GM19455 (cell line): Measurements from ENCODE around the gene CTTN.
"Not testable (repeated sequence)": the region's sequence is repeated elsewhere in the genome, so short reads cannot be mapped to it uniquely, and the experiment has no call there.

ENCODE experiments used
- ATAC-seq: cut with Tn5 transposase; IDR thresholded peaks from one replicate; pipeline ENCODE4 v1.9.1; 2021; ENCODE audit not compliant: unreplicated experiment

The CTTN gene

GRCh38 chr11:70408326-70408725 is 10.0 kb downstream of the CTTN start:
- ATAC-seq: not testable (repeated sequence)

DNA sequence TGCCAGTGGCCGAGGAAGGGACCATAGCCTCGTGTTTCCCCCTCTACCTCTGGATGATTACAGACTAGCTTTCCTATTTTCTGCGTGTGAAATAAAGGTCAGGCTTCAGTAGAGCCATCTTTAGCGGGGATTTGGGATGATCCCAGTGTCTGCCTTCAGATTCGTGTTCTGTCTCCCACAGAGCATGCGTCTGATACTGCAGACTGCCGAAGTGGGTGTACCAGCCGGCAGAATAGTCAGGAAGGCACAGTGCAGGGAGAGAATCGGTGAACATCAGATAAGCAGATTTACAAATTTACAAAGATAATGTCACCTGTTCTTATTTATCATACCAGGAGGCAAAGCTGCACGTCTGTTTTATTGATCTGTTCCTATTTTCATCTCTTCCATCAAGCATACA is 11.1 kb downstream of the CTTN start:
- no peak for ATAC-seq

GRCh38 chr11:70409871-70410270 is 11.5 kb downstream of the CTTN start:
- no peak for ATAC-seq

- no peak for ATAC-seq
Observed at GRCh38 chr11:70410276-70411205, 12.2 kb downstream of the CTTN start.

GRCh38 chr11:70411713-70412452 is 13.6 kb downstream of the CTTN start:
- no peak for ATAC-seq

DNA sequence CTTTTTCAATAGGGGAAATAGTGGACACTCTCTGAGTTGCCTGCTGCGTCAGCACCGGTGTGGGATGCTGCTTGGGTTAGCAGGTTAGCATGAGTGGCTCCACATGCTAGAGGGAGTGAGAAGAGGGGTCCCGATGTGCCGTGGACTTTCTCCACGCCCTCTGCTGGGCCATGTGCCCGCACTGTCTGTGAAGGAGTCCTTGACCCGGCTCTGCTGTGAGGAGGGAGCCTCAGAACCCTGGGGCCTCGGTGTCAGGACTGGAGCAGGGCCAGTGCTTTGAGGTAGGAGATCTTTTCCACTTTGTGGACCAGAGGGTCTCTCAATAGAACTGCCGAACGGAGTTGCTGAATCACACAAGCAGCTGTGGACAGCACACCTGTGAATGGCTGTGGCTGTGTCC is 14.8 kb downstream of the CTTN start:
- no peak for ATAC-seq

GRCh38 chr11:70414341-70415100 is 16.2 kb downstream of the CTTN start:
- no peak for ATAC-seq

DNA sequence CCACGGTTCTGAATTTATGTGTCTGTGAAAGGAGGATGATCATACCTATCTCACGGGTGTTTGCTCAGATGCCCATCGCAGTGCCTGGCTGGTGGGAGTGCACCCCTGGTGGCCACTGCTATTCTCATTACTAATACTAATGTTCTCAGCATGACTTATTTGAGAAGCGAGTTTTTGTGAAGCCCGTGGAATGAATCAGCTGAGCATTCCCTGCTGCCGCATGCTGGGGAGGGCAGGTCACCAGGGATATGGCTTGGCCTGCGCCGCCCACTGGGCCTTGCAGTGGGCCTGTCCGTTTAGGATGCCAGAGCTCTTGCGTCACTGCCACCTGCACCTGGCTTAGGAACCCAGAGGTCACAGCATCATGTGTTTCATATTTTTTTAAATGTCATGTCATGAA is 16.9 kb downstream of the CTTN start:
- ATAC-seq: no peak

- ATAC-seq: no peak
Observed at GRCh38 chr11:70415642-70416395, 17.5 kb downstream of the CTTN start.

- no peak for ATAC-seq
Observed at GRCh38 chr11:70416881-70417280, 18.6 kb downstream of the CTTN start.

DNA sequence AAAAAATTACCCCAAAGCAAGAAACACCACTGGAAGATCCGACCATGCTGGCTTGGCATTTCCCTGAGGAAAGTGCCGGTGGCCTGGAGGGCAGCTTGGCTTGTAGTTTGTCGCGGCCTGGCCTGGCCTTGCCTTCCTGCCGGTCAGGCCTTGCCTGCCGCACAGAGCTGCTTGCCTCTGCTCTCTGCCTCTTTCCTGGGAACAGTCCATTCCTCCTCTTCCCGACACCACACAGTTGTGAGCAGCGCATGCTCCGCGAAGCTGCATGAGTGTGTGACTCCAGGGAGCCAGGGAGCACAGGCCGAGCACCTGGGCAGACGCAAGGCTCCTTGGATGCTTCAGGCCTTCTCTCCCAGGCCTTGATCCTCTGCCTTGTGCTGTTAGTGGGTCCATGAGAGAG is 19.8 kb downstream of the CTTN start:
- no peak for ATAC-seq

DNA sequence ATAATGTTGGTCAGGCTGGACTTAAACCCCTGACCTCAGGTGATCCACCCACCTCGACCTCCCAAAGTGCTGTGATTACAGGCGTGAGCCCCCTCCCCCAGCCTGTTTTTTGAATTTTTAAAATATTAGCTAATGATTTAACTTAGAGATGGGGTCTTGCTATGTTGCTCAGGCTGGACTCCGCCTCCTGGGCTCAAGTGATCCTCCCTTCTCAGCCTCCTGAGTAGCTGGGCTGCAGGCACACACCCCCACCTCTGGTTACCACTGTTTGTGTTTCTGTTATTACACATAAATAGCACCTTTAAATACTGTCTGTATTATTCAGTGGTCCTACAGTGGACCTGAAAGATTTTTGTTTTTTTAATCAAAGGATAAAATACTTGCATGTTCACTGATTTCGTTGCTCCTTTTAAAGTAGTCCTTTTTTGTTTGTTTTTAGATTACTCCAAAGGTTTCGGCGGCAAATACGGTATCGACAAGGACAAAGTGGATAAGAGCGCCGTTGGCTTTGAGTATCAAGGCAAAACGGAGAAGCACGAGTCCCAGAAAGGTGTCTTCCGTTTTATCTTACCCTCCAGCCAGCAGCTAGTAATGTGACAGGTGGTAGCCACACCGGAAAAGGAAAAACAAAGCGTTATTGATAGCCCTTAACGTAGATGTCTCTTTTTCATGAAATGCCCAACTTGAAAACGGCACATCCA is 21.1 kb downstream of the CTTN start:
- no peak for ATAC-seq

DNA sequence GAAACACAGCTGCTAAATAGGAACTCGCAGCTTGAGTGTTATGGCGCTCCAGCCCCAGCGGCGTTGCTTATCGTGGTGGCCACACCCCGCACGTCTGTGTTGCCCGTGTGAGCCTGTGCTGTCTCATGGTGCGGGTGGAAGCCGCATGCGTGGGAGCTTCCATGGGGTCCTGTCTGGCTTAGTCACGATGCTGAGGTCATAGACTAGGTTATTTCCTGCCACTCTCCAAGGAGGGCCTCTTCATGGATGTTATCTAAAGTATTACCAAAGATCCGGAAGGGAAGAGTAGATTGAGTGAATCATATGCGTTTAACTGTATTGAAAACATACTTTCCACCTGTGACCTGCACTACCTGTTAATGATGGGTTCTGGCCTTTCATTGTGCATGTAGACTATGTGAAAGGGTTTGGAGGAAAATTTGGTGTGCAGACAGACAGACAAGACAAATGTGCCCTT is 21.7 kb downstream of the CTTN start:
- ATAC-seq: no peak

- no peak for ATAC-seq
Observed at GRCh38 chr11:70420496-70420895, 22.2 kb downstream of the CTTN start.

DNA sequence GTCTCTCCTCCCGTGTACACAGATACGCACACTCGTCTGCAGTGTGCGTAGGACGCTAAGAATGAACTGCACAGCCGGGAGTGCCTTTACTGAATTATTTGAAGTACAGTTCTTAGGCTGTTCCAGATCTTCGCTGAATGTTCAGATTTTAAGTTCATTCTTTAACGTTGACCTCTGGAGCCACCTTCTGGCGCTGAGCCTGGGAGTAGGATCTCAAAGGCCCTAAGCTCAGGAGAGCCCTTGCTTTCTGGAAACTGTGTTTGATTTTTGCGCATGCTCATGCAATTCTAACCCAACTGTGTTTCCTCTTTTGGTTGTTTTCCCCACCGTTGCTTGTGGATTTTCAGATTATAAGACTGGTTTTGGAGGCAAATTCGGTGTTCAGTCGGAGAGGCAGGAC is 22.8 kb downstream of the CTTN start:
- ATAC-seq: no peak

DNA sequence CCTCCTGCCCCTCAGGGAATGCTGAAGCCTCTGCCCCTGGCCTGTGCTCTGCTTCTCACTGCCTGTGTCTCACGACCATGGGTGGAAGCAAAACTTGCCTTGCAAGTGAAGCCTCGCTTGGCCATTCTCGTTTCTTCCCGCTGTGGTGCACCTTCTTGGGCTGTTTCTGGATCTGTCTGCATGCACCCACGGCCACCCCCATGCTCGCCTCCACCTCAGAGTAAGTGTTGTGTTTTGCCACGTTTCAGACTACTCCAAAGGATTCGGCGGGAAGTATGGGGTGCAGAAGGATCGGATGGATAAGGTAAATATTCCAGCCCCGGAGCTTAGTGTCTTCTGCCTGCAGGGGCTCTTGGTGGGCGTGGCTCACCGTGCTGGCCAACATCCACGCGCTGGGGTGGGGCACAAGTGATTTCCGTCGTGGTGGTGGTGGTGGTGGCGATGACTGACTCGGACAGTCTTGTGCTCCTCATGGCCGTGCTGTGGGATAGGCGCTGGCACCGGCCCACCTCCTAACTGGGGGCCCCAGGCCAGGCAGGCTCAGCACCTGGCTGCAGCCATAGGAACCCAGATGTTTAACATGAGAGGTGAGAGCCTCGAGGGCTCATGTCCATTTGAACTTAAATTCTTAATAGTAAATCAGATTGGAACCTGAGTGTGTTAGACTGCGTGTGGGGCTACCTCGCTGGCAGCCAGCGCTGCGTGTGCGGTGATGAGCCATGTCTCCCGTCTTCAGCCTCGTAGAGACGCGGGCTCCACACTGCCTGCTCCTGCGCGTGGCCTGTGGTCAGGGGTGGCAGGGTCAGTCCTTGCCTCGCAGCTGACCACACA is 24.6 kb downstream of the CTTN start:
- no peak for ATAC-seq

- no peak for ATAC-seq
Observed at GRCh38 chr11:70423523-70424505, 25.5 kb downstream of the CTTN start.

DNA sequence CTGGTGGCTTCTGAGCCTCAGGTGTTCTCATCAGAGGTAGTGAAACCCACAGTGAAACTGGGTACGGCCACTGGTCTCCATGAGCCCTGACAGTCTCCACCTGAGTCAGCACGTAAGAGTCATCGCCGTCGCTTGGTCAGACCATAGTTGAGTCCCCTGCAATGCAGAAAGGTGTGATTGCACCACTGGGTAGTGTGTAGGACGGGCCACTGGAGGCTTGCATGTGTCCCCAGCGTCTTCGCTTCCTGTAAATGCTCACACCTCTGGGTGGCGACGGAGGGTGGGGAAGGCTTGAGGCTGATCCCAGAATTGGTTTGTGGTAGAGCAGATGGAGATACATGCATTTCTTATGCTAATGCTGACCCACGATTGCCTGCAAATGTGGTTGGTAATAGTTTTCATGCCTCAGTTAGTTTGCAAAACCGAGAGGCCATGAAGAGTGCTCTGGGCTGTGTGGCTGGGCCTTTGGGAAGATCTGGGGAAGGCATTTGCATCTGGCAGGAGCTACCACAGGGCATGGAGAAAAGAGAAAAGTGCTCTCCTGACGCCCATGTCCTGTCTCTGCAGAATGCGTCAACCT is 26.5 kb downstream of the CTTN start:
- no peak for ATAC-seq
